Heart left ventricle (tissue), 13 donors: ENCODE data around the gene ZFR2.

Experiments used
- CTCF ChIP-seq, 12 donors: fragments of 200-600 bp; sonication (generic) in 4 of 12; IDR thresholded peaks; one replicate each; pipeline versions ENCODE4 v1.5.0 to v1.8.0; 2018 to 2022; ENCODE audit warnings: antibody characterized with exemption in 12 of 12, mild to moderate bottlenecking in 5 of 12
- POLR2A ChIP-seq, 2 donors: fragments of 450-650 bp; IDR thresholded peaks; one replicate each; pipeline ENCODE4 v1.6.1; 2017; ENCODE audit warnings: antibody characterized with exemption in 2 of 2, mild to moderate bottlenecking in 2 of 2, moderate library complexity in 2 of 2
- donor health status: ischemic (EF 13 %, LVEDD 7.1; RV severe dilation, severe dysfunction).
- donor health status: DM: no; HTN: yes; CAD: no.
- donor health status: DM: no; HTN: no; CAD: no.
- donor health status: ischemic (EF 25% LVEDD 6.9; RV normal size, moderate dysfunction).
- donor health status: ischemic (EF 25% LVEDD 5.7; RV mildly dilated, moderate dysfunction).
- donor health status: ischemic (EF 35%, LVEDD 5.7; RV mildly dilated, moderate dysfunction).
- donor health status: nonischemic (EF 11% LVEDD 7.7; RV severe dilation, severe dysfunction).
- donor health status: DM: yes; HTN: yes; CAD: no.
- donor health status: PGD.
- donor health status: ischemic (EF 29% LVEDD 5.4; RV normal size, mild dysfunction).
- donor health status: nonischemic (EF 23%, LVEDD 6.1; RV moderate dilation, normal function).

DNA sequence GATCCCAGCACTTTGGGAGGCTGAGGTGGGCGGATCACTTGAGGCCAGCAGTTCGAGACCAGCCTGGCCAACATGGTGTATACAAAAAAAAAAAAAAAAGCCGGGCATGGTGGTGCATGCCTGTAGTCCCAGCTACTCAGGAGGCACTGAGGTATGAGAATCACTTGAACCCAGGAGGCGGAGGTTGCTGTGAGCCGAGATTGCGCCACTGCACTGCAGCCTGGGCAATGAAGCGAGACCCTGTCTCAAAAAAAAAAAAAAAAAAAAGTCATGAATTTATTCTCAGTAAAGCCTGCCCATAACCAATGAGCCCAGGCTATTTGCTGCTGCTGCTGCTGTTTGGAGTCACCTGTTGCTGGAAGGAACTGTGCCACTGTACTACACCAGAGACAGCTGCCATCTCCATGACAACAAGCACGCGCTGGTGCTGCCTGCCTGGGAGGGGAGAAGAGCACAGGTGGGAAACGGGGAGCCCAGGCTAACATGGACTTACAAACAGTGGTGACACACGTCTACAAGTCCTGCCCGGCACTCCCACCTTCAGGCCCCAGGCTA lies 11.3 kb downstream of the ZFR2 start:
- TF ChIP-seq CTCF (IDR thresholded peaks at IDR 0.05) = no peak
- TF ChIP-seq POLR2A (IDR thresholded peaks at IDR 0.05) = no peak
